ENCODE measurements around the gene TEX13C.
"Not testable (repeated sequence)": the region's sequence is repeated elsewhere in the genome, so short reads cannot be mapped to it uniquely, and the experiment has no call there.

TEX13C gene

DNA sequence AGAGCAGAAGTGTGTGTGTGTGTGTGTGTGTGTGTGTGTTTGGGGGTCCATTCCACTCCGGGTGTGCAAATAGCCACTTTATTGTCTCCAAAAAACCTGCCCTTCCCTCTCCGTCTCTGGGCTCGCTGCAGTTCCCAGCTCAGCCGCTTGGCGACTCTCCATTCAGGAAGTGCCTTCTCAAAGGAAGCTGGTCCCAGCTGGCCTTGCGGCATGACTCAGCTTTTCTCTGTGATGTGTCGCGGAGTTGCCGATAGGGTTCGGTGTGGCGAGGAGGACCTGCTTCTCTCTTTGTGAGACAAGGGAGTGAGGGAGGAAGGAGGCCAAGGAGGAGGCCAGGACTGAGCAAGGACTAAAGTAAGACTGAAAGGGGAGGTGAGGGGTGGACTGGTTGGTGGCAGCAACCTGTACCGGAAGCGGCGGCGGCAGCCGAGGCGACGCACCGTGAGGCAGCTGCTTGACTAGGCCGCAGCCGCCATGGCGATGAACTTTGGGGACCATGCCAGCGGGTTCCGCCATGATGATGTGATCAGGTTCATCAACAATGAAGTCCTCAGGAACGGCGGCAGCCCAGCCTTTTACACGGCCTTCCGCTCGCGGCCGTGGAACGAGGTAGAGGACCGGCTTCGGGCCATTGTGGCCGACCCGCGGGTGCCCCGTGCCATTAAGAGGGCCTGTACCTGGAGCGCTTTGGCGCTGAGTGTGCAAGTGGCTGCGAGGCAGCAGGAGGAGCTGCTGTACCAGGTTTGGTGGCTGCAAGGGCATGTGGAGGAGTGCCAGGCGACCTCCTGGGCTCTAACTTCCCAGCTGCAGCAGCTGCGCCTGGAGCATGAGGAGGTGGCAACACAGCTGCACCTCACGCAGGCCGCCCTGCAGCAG is at the start of gene TEX13C:
Gene TEX13C, plus strand, starts transcription at position 226 of the 876 bp plus-strand sequence. Its CDS starts 249 bp downstream, at position 475.
- H3K4me1 ChIP-seq (ENCODE audit: control insufficient read depth, insufficient read depth, low read length), result no peaks in the 10 kb centered on the region
- no peak within 1 kb of the TSS for H3K4me3 ChIP-seq (ENCODE audit: low read length)
- H3K36me3 ChIP-seq (ENCODE audit: control insufficient read depth, insufficient read depth, low read length), result no peaks in the 10 kb centered on the region
- no peak within 1 kb of the TSS for H3K9ac ChIP-seq (ENCODE audit: low read length)
- H3K27ac ChIP-seq (ENCODE audit: low read depth, low read length), result no peak within 1 kb of the TSS
- H3K27me3 ChIP-seq (ENCODE audit: control insufficient read depth, insufficient read depth, low read length), result no peaks in the 10 kb centered on the region

- Histone ChIP-seq H3K27ac (ENCODE audit: low read depth, low read length) (no peak overlapping the region), H3K27me3 (ENCODE audit: control insufficient read depth, insufficient read depth, low read length) (no peaks in the 10 kb centered on the region), H3K4me3 (ENCODE audit: low read length) (no peak overlapping the region), H3K9ac (ENCODE audit: low read length) (no peak overlapping the region), H3K36me3 (ENCODE audit: control insufficient read depth, insufficient read depth, low read length) (no peaks in the 10 kb centered on the region), H3K4me1 (ENCODE audit: control insufficient read depth, insufficient read depth, low read length) (no peaks in the 10 kb centered on the region)
Observed at GRCh38 chrX:125287282-125287681, 32.4 kb upstream of the TEX13C start.

- H3K9ac ChIP-seq (ENCODE audit: low read length), result no peak overlapping the region
- H3K27me3 ChIP-seq (ENCODE audit: control insufficient read depth, insufficient read depth, low read length), result no peaks in the 10 kb centered on the region
- H3K36me3 ChIP-seq (ENCODE audit: control insufficient read depth, insufficient read depth, low read length), result no peaks in the 10 kb centered on the region
- H3K27ac ChIP-seq (ENCODE audit: low read depth, low read length), result no peak overlapping the region
- no peaks in the 10 kb centered on the region for H3K4me1 ChIP-seq (ENCODE audit: control insufficient read depth, insufficient read depth, low read length)
- H3K4me3 ChIP-seq (ENCODE audit: low read length), result no peak overlapping the region
Observed at GRCh38 chrX:125288343-125288742, 31.3 kb upstream of the TEX13C start.

DNA sequence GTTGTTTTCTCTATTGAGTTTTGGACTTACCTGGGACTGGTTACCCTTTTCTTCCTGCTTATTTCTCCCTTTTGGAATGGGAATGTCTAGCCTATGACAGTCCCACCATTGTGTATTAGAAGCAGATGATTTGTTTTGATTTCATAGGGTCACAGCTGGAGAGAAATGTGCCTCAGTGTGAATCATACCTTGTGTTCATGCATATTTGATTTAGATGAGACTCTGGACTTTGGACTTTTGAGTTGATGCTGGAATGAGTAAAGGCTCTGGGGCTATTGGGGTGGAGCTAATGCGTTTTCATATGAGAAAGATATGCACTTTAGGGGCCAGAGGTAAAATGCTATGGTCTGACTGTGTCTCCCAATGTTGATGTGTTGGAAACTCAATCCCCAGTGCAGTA is 30.5 kb upstream of the TEX13C start:
- no peaks in the 10 kb centered on the region for H3K27me3 ChIP-seq (ENCODE audit: control insufficient read depth, insufficient read depth, low read length)
- H3K4me1 ChIP-seq (ENCODE audit: control insufficient read depth, insufficient read depth, low read length), result no peaks in the 10 kb centered on the region
- H3K9ac ChIP-seq (ENCODE audit: low read length), result no peak overlapping the region
- H3K36me3 ChIP-seq (ENCODE audit: control insufficient read depth, insufficient read depth, low read length), result no peaks in the 10 kb centered on the region
- no peak overlapping the region for H3K27ac ChIP-seq (ENCODE audit: low read depth, low read length)
- H3K4me3 ChIP-seq (ENCODE audit: low read length), result no peak overlapping the region

DNA sequence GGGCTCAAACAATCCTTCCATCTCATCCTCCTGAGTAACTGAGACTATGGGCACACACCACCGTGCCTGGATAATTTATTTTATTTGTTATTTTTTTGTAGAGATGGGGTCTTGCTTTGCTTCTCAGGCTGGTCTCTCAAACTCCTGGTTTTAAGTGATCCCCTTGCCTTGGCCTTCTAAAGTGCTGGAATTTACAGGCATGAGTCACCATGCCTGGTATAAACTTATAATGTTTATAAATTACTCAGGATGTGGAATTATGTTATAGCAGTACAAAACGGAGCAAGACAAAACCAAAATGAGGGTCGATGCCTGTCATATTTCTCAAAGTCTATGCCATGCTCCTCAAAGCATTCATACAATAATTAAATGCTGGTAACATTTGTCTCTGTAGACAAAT is 29.8 kb upstream of the TEX13C start:
- no peaks in the 10 kb centered on the region for H3K27me3 ChIP-seq (ENCODE audit: control insufficient read depth, insufficient read depth, low read length)
- no peak overlapping the region for H3K9ac ChIP-seq (ENCODE audit: low read length)
- no peaks in the 10 kb centered on the region for H3K36me3 ChIP-seq (ENCODE audit: control insufficient read depth, insufficient read depth, low read length)
- H3K4me1 ChIP-seq (ENCODE audit: control insufficient read depth, insufficient read depth, low read length), result no peaks in the 10 kb centered on the region
- H3K4me3 ChIP-seq (ENCODE audit: low read length), result no peak overlapping the region
- H3K27ac ChIP-seq (ENCODE audit: low read depth, low read length), result no peak overlapping the region

DNA sequence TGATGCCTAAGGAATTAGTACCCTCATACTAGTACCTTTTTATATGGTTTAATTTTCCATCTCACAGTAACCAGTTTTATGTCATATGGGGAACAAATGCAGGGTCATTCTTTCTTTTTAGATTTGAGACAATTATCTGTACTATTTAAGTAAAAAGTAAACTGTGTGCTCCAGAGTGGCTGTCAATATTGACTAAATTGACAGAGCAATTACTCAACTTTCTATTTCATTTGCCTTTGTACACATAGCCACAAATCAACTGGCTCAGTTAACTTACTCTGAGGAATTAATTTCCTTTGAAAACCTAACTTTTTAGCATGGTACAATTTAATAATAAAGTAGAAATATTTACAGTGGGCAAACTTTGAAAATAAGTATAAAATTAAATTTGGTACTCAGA is 28.5 kb upstream of the TEX13C start:
- H3K9ac ChIP-seq (ENCODE audit: low read length), result no peak overlapping the region
- no peaks in the 10 kb centered on the region for H3K4me1 ChIP-seq (ENCODE audit: control insufficient read depth, insufficient read depth, low read length)
- no peak overlapping the region for H3K27ac ChIP-seq (ENCODE audit: low read depth, low read length)
- H3K27me3 ChIP-seq (ENCODE audit: control insufficient read depth, insufficient read depth, low read length), result no peaks in the 10 kb centered on the region
- H3K36me3 ChIP-seq (ENCODE audit: control insufficient read depth, insufficient read depth, low read length), result no peaks in the 10 kb centered on the region
- H3K4me3 ChIP-seq (ENCODE audit: low read length), result no peak overlapping the region

DNA sequence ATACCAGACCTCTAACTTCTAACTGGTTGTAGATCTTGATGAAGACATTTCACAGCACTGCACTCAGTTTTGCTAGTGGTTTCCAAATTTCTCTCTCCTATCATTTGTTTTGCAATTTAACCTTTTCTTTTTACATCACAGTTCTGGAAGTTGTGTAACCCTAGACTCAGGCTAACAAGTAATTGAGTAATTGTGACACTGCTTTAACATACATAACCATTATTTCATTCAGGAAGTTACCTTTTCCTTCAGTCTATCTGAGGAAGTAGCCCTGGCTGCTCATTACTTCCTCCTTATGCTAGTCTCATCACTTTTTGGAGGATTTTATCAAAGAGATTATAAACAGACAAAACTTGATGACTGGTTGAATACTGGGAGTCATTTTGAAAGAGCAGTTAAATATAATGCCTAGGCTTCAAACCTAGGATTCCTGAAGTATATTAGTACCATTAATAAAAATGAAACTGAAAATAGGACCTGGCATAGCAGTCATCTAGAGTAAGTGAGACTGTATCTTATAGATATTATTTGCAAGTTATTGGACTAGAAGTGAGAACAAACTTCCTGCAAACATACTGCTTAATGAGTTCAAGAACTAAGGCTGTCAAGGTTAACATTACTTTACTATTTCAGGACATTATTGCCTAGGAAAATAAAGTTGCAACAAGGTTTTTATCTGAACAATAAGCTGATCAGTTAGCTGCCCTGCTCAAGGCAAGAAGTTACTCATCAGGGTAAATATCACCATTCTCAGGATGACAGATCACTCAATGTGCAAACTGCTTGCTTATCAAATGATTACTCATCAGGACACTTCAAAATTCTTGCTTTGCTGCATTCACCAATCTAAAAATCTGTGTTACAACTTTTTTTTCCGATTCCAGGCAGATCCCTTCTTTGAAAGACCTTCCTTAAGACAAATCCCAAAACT is 25.6 kb upstream of the TEX13C start:
- Histone ChIP-seq H3K36me3 (ENCODE audit: control insufficient read depth, insufficient read depth, low read length) (no peaks in the 10 kb centered on the region), H3K27ac (ENCODE audit: low read depth, low read length) (no peak overlapping the region), H3K4me3 (ENCODE audit: low read length) (no peak overlapping the region), H3K4me1 (ENCODE audit: control insufficient read depth, insufficient read depth, low read length) (no peaks in the 10 kb centered on the region), H3K27me3 (ENCODE audit: control insufficient read depth, insufficient read depth, low read length) (no peaks in the 10 kb centered on the region), H3K9ac (ENCODE audit: low read length) (no peak overlapping the region)

GRCh38 chrX:125295337-125295736 is 24.3 kb upstream of the TEX13C start:
- no peak overlapping the region for H3K9ac ChIP-seq (ENCODE audit: low read length)
- H3K4me1 ChIP-seq (ENCODE audit: control insufficient read depth, insufficient read depth, low read length), result no peaks in the 10 kb centered on the region
- H3K27ac ChIP-seq (ENCODE audit: low read depth, low read length), result no peak overlapping the region
- no peaks in the 10 kb centered on the region for H3K27me3 ChIP-seq (ENCODE audit: control insufficient read depth, insufficient read depth, low read length)
- no peak overlapping the region for H3K4me3 ChIP-seq (ENCODE audit: low read length)
- H3K36me3 ChIP-seq (ENCODE audit: control insufficient read depth, insufficient read depth, low read length), result no peaks in the 10 kb centered on the region

GRCh38 chrX:125298871-125299270 is 20.8 kb upstream of the TEX13C start:
- no peaks in the 10 kb centered on the region for H3K4me1 ChIP-seq (ENCODE audit: control insufficient read depth, insufficient read depth, low read length)
- H3K27me3 ChIP-seq (ENCODE audit: control insufficient read depth, insufficient read depth, low read length), result no peaks in the 10 kb centered on the region
- H3K36me3 ChIP-seq (ENCODE audit: control insufficient read depth, insufficient read depth, low read length), result no peaks in the 10 kb centered on the region
- H3K4me3 ChIP-seq (ENCODE audit: low read length), result no peak overlapping the region
- no peak overlapping the region for H3K27ac ChIP-seq (ENCODE audit: low read depth, low read length)
- H3K9ac ChIP-seq (ENCODE audit: low read length), result no peak overlapping the region

DNA sequence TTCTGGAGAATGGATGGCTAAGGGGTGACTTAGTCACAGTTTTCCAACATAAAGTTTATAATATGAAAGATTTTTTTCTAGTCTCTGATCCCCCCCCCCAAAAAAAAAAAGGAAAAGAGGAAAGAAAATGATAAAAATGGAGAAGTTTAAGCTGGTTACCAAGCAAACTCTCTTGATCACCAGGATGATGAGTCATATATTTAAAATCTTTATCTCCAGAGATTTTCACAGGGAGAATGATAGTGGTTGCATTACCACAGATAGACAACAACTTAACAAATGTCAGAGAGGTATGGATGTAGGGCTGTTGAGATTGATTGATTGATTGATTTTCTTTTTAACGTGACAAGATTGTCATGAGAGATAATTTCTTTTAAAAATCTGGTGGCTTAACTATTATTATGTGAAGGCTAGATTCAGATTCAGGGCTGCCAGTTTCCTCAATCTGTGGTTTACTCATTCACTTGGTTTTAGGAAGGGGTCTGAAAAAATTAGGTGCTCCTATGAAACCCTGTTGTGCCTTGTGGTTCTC is 13.3 kb upstream of the TEX13C start:
- no peaks in the 10 kb centered on the region for H3K36me3 ChIP-seq (ENCODE audit: control insufficient read depth, insufficient read depth, low read length)
- H3K4me1 ChIP-seq (ENCODE audit: control insufficient read depth, insufficient read depth, low read length), result no peaks in the 10 kb centered on the region
- no peaks in the 10 kb centered on the region for H3K27me3 ChIP-seq (ENCODE audit: control insufficient read depth, insufficient read depth, low read length)
- no peak overlapping the region for H3K9ac ChIP-seq (ENCODE audit: low read length)
- H3K4me3 ChIP-seq (ENCODE audit: low read length), result no peak overlapping the region
- no peak overlapping the region for H3K27ac ChIP-seq (ENCODE audit: low read depth, low read length)

DNA sequence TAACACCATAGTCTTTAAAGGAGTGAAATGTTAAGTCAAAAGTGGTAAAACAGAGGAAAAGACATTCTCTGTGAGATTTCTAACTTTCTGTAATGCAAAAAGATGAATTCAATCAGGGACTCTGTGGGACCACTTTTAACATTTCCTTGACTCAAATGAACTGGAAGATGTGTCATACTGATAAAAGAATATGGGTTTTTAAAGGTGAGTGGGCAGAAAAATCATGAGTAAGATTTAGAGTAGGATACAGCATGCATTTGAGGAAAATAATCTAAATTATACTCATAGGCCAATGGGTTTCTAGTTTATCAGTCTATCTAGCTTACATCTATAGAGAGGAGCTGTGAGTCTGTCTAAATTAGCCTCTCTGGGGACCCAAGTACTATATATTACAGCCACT is 11.0 kb upstream of the TEX13C start:
- Histone ChIP-seq H3K27me3 (ENCODE audit: control insufficient read depth, insufficient read depth, low read length) (no peaks in the 10 kb centered on the region), H3K27ac (ENCODE audit: low read depth, low read length) (no peak overlapping the region), H3K36me3 (ENCODE audit: control insufficient read depth, insufficient read depth, low read length) (no peaks in the 10 kb centered on the region), H3K9ac (ENCODE audit: low read length) (no peak overlapping the region), H3K4me1 (ENCODE audit: control insufficient read depth, insufficient read depth, low read length) (no peaks in the 10 kb centered on the region), H3K4me3 (ENCODE audit: low read length) (no peak overlapping the region)

- not testable (repeated sequence) for H3K27ac ChIP-seq (ENCODE audit: low read depth, low read length); H3K27me3 ChIP-seq (ENCODE audit: control insufficient read depth, insufficient read depth, low read length); H3K4me1 ChIP-seq (ENCODE audit: control insufficient read depth, insufficient read depth, low read length); H3K36me3 ChIP-seq (ENCODE audit: control insufficient read depth, insufficient read depth, low read length); H3K9ac ChIP-seq (ENCODE audit: low read length); H3K4me3 ChIP-seq (ENCODE audit: low read length)
Observed at GRCh38 chrX:125319166-125319565, 505 bp upstream of the TEX13C start.

Data from rectal smooth muscle tissue (tissue), 1 donor.